ENCODE data around the gene FOXE3.

Gene FOXE3

GRCh38 chr1:47415728-47416318, at the start of gene FOXE3:
Gene FOXE3, plus strand, starts transcription at chr1:47416285. Its CDS starts 31 bp downstream, at chr1:47416316.
- Histone ChIP-seq H3K27me3 (ENCODE audit: control insufficient read depth, low read length) (no peaks in the 10 kb centered on the region), H3K4me1 (ENCODE audit: control insufficient read depth, low read length) (no peaks in the 10 kb centered on the region), H4K20me1 (ENCODE audit: control insufficient read depth, insufficient read depth, low read depth, low read length) (no peaks in the 10 kb centered on the region), H3K36me3 (ENCODE audit: control insufficient read depth, low read length) (no peaks in the 10 kb centered on the region), H3F3A (ENCODE audit: control insufficient read depth, insufficient read depth) (no peaks in the 10 kb centered on the region), H3K9me3 (ENCODE audit: control insufficient read depth, insufficient read depth, low read length) (no peaks in the 10 kb centered on the region), H3K27ac (ENCODE audit: low read depth, low read length) (no peak within 1 kb of the TSS), H3K9me2 (replicated peaks; ENCODE audit: control insufficient read depth, low read length) (no peaks in the 10 kb centered on the region), H3K4me2 (ENCODE audit: low read length) (no peak within 1 kb of the TSS), H3K4me3 (ENCODE audit: low read length) (no peak within 1 kb of the TSS), H3K79me2 (ENCODE audit: control insufficient read depth, low read length) (no peaks in the 10 kb centered on the region)
- TF ChIP-seq EZH2phosphoT487 (IDR thresholded peaks at IDR 0.05; ENCODE audit: borderline replicate concordance, low read length), result no peak
- no peak for TF ChIP-seq CTCF (IDR thresholded peaks at IDR 0.05; ENCODE audit: low read depth, low read length, poor library complexity, severe bottlenecking)

GRCh38 chr1:47367651-47368050, 48.4 kb upstream of the FOXE3 start:
- no peaks in the 10 kb centered on the region for H3F3A ChIP-seq (ENCODE audit: control insufficient read depth, insufficient read depth)
- no peak overlapping the region for H3K27ac ChIP-seq (ENCODE audit: low read depth, low read length)
- H3K79me2 ChIP-seq (ENCODE audit: control insufficient read depth, low read length), result peaks cover 27% of the 10 kb centered on the region
- no peaks in the 10 kb centered on the region for H3K27me3 ChIP-seq (ENCODE audit: control insufficient read depth, low read length)
- H4K20me1 ChIP-seq (ENCODE audit: control insufficient read depth, insufficient read depth, low read depth, low read length), result no peaks in the 10 kb centered on the region
- no peaks in the 10 kb centered on the region for H3K9me2 ChIP-seq (replicated peaks; ENCODE audit: control insufficient read depth, low read length)
- H3K4me2 ChIP-seq (ENCODE audit: low read length), result no peak overlapping the region
- H3K4me3 ChIP-seq (ENCODE audit: low read length), result no peak overlapping the region
- peaks cover 23% of the 10 kb centered on the region for H3K36me3 ChIP-seq (ENCODE audit: control insufficient read depth, low read length)
- no peak for TF ChIP-seq EZH2phosphoT487 (IDR thresholded peaks at IDR 0.05; ENCODE audit: borderline replicate concordance, low read length)
- TF ChIP-seq CTCF (IDR thresholded peaks at IDR 0.05; ENCODE audit: low read depth, low read length, poor library complexity, severe bottlenecking), result no peak
- H3K4me1 ChIP-seq (ENCODE audit: control insufficient read depth, low read length), result no peaks in the 10 kb centered on the region
- no peaks in the 10 kb centered on the region for H3K9me3 ChIP-seq (ENCODE audit: control insufficient read depth, insufficient read depth, low read length)

- H4K20me1 ChIP-seq (ENCODE audit: control insufficient read depth, insufficient read depth, low read depth, low read length), result no peaks in the 10 kb centered on the region
- H3K9me3 ChIP-seq (ENCODE audit: control insufficient read depth, insufficient read depth, low read length), result no peaks in the 10 kb centered on the region
- no peaks in the 10 kb centered on the region for H3K27me3 ChIP-seq (ENCODE audit: control insufficient read depth, low read length)
- peaks cover 3% of the 10 kb centered on the region; the same call in 1 of the 2 replicates for H3K79me2 ChIP-seq (ENCODE audit: control insufficient read depth, low read length)
- H3K4me3 ChIP-seq (ENCODE audit: low read length), result no peak overlapping the region
- no peaks in the 10 kb centered on the region for H3K4me1 ChIP-seq (ENCODE audit: control insufficient read depth, low read length)
- H3K36me3 ChIP-seq (ENCODE audit: control insufficient read depth, low read length), result peaks cover 54% of the 10 kb centered on the region
- TF ChIP-seq CTCF (IDR thresholded peaks at IDR 0.05; ENCODE audit: low read depth, low read length, poor library complexity, severe bottlenecking) (no peak), EZH2phosphoT487 (IDR thresholded peaks at IDR 0.05; ENCODE audit: borderline replicate concordance, low read length) (no peak)
- no peak overlapping the region for H3K4me2 ChIP-seq (ENCODE audit: low read length)
- H3K27ac ChIP-seq (ENCODE audit: low read depth, low read length), result no peak overlapping the region
- no peaks in the 10 kb centered on the region for H3K9me2 ChIP-seq (replicated peaks; ENCODE audit: control insufficient read depth, low read length)
- H3F3A ChIP-seq (ENCODE audit: control insufficient read depth, insufficient read depth), result no peaks in the 10 kb centered on the region
These were observed 45.0 kb upstream of the FOXE3 start for GRCh38 chr1:47371016-47371517.
